DND-41 (cell line): Measurements from ENCODE around the gene WDR17.

Source experiments
- ATAC-seq: fragments of 200-7000 bp; cut with Tn5 transposase; 3 replicates; pipeline ENCODE4 v1.9.1; 2021; ENCODE audit warnings: low read depth; ENCODE audit not compliant: insufficient read depth
- DNase-seq: peaks from one replicate; pipeline ENCODE4 v3.0.0-alpha.2; 2020
- H2AFZ ChIP-seq: 2 replicates; pipeline ENCODE4 v1.6.0; 2012; ENCODE audit warnings: low read depth, low read length
- H3K27ac ChIP-seq: 2 replicates; pipeline ENCODE4 v1.5.1; 2012; ENCODE audit warnings: low read length, inconsistent platforms
- H3K27me3 ChIP-seq: fragments of 200-600 bp; sonication (generic); 2 replicates; pipeline ENCODE4 v1.6.0; 2012; ENCODE audit warnings: low read length, mild to moderate bottlenecking, inconsistent platforms; ENCODE audit not compliant: insufficient read depth, poor library complexity
- H3K36me3 ChIP-seq: 2 replicates; pipeline ENCODE4 v1.5.1; 2012; ENCODE audit warnings: low read length, inconsistent platforms; ENCODE audit not compliant: insufficient read depth
- H3K4me1 ChIP-seq: 2 replicates; pipeline ENCODE4 v1.5.1; 2012; ENCODE audit warnings: mild to moderate bottlenecking, low read length; ENCODE audit not compliant: insufficient read depth
- H3K4me2 ChIP-seq: 2 replicates; pipeline ENCODE4 v1.6.0; 2012; ENCODE audit warnings: mild to moderate bottlenecking, moderate library complexity, low read length, inconsistent platforms; ENCODE audit not compliant: insufficient read depth
- H3K4me3 ChIP-seq, 2 experiments: fragments of 200-600 bp in 1 of 2; shearing (Covaris generic) in 1 of 2; 2 replicates each; pipeline ENCODE4 v1.5.1; 2012 to 2016; ENCODE audit warnings: inconsistent platforms in 2 of 2, low read length in 2 of 2, mild to moderate bottlenecking in 2 of 2, low read depth in 1 of 2, moderate library complexity in 1 of 2
- H3K79me2 ChIP-seq: 2 replicates; pipeline ENCODE4 v1.6.0; 2012; ENCODE audit warnings: low read length, inconsistent platforms; ENCODE audit not compliant: insufficient read depth
- H3K9ac ChIP-seq: 2 replicates; pipeline ENCODE4 v1.6.0; 2012; ENCODE audit warnings: low read depth, mild to moderate bottlenecking, inconsistent platforms, low read length, moderate library complexity
- H3K9me3 ChIP-seq: 2 replicates; pipeline ENCODE4 v1.5.1; 2012; ENCODE audit warnings: low read length, moderate library complexity, mild to moderate bottlenecking, inconsistent platforms; ENCODE audit not compliant: insufficient read depth, severe bottlenecking
- H4K20me1 ChIP-seq: 2 replicates; pipeline ENCODE4 v1.6.0; 2012; ENCODE audit warnings: low read length; ENCODE audit not compliant: insufficient read depth
- CTCF ChIP-seq: IDR thresholded peaks from 2 replicates; pipeline ENCODE4 v1.5.1; 2012; ENCODE audit warnings: borderline replicate concordance, low read length, moderate library complexity, mild to moderate bottlenecking; ENCODE audit not compliant: poor library complexity, severe bottlenecking; ENCODE audit errors: extremely low read depth
- EZH2 ChIP-seq: IDR thresholded peaks from 3 replicates; pipeline ENCODE4 v1.6.1; 2012; ENCODE audit warnings: borderline replicate concordance, low read depth, mild to moderate bottlenecking, moderate library complexity, low read length, inconsistent platforms; ENCODE audit not compliant: severe bottlenecking

Gene WDR17

GRCh38 chr4:176030391-176030790, 35.2 kb upstream of the WDR17 start:
- H3K27ac ChIP-seq: no peak overlapping the region
- no peaks in the 10 kb centered on the region for H3K9me3 ChIP-seq
- no peak for ATAC-seq
- no peaks in the 10 kb centered on the region for H3K36me3 ChIP-seq
- no peaks in the 10 kb centered on the region for H3K79me2 ChIP-seq
- H3K4me3 ChIP-seq: no peak overlapping the region
- H3K27me3 ChIP-seq: no peaks in the 10 kb centered on the region
- H3K4me1 ChIP-seq: no peaks in the 10 kb centered on the region
- H4K20me1 ChIP-seq: no peaks in the 10 kb centered on the region
- no peak overlapping the region for H2AFZ ChIP-seq
- TF ChIP-seq CTCF: no peak
- TF ChIP-seq EZH2: no peak
- DNase-seq: no peak
- no peak overlapping the region for H3K9ac ChIP-seq
- H3K4me2 ChIP-seq: no peak overlapping the region

GRCh38 chr4:176031922-176032321, 33.7 kb upstream of the WDR17 start:
- no peak for DNase-seq
- peaks cover 3% of the 10 kb centered on the region for H3K27me3 ChIP-seq
- H4K20me1 ChIP-seq: no peaks in the 10 kb centered on the region
- H3K79me2 ChIP-seq: no peaks in the 10 kb centered on the region
- H3K9me3 ChIP-seq: no peaks in the 10 kb centered on the region
- no peaks in the 10 kb centered on the region for H3K36me3 ChIP-seq
- H3K9ac ChIP-seq: no peak overlapping the region
- no peak overlapping the region for H3K4me2 ChIP-seq
- no peak overlapping the region for H3K27ac ChIP-seq
- no peak for ATAC-seq
- TF ChIP-seq EZH2 (no peak), CTCF (no peak)
- no peak overlapping the region for H3K4me3 ChIP-seq
- H3K4me1 ChIP-seq: no peaks in the 10 kb centered on the region
- no peak overlapping the region for H2AFZ ChIP-seq

GRCh38 chr4:176032454-176032853, 33.2 kb upstream of the WDR17 start:
- Histone ChIP-seq H4K20me1 (no peaks in the 10 kb centered on the region), H2AFZ (no peak overlapping the region), H3K4me3 (no peak overlapping the region), H3K79me2 (no peaks in the 10 kb centered on the region), H3K4me1 (no peaks in the 10 kb centered on the region), H3K27ac (no peak overlapping the region), H3K9me3 (no peaks in the 10 kb centered on the region), H3K4me2 (no peak overlapping the region), H3K27me3 (peaks cover 3% of the 10 kb centered on the region), H3K36me3 (no peaks in the 10 kb centered on the region), H3K9ac (no peak overlapping the region)
- TF ChIP-seq CTCF (no peak), EZH2 (no peak)
- DNase-seq (no peak), ATAC-seq (no peak)

- Histone ChIP-seq H3K79me2 (no peaks in the 10 kb centered on the region), H3K27ac (no peak overlapping the region), H4K20me1 (no peaks in the 10 kb centered on the region), H2AFZ (no peak overlapping the region), H3K9me3 (no peaks in the 10 kb centered on the region), H3K27me3 (peaks cover 3% of the 10 kb centered on the region), H3K4me2 (no peak overlapping the region), H3K4me1 (no peaks in the 10 kb centered on the region), H3K9ac (no peak overlapping the region), H3K4me3 (no peak overlapping the region), H3K36me3 (no peaks in the 10 kb centered on the region)
- DNase-seq (no peak), ATAC-seq (no peak)
- TF ChIP-seq EZH2 (no peak), CTCF (peak; percentile 11)
These were observed 31.1 kb upstream of the WDR17 start for GRCh38 chr4:176034499-176034898.
